Fibroblast of skin of scalp (primary cell): ENCODE measurements around the gene ARHGAP24.
"Not testable (repeated sequence)": the region's sequence is repeated elsewhere in the genome, so short reads cannot be mapped to it uniquely, and the experiment has no call there.

Source experiments
- DNase-seq: peaks from one replicate; pipeline ENCODE4 v3.0.0-alpha.2; 2013

The ARHGAP24 gene

DNA sequence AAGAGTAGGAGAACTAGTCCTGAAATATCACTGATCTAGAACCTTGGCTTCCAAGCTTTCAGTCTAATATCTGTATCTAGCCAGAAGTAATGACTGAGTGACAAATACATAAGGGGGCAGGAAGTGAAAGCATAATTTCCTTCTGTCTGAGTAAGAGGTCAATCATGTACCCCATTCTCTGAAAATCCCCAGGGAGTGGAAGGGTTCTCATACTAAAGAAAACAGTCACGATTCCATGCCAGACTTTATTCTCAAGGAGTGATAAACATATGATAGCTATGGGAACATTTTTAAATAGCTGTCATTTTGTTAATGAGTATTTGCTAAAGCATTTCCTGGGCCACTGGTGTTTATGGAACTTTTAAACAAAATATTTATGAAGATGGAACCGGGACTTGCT, 308.5 kb downstream of the ARHGAP24 start:
- DNase-seq = peak; percentile 96

DNA sequence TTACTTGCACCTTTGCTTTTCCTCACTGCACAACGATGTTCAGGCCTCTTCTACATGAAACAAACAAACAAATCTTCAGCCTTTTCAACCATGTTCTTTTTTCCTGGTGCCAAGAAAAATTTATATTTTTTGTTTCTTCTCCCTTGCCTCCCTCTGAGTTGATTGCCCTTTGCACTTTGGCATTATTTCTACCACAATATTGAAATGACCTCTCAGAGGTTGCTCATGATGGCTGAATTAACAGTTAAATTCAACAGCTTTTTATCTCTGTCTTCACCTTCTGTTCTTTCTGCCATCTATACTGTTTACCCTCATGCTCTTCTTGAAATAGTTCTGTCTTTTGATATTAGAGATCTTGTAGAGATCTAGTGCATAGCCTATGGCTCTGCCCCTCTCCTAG, 308.9 kb downstream of the ARHGAP24 start:
- DNase-seq = no peak

DNA sequence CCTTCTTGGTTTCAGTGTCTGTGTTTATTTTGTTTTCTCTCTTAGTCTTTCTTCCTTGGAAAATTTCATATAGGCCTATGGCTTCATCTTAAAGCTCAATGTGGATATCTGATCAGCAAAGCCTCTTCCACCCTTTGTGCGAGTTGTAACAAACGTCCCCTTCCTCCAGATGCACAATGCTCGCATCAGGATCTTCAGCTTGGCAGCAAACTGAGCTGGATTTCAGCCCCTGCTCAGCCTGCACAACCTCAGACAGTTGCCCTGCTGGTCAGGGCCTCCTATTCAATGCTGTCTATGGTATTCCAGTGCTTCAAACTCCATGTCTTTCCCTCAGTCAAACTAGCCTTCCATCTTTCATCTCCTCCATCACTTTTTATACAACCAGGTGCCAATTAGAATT, 309.4 kb downstream of the ARHGAP24 start:
- no peak for DNase-seq

DNA sequence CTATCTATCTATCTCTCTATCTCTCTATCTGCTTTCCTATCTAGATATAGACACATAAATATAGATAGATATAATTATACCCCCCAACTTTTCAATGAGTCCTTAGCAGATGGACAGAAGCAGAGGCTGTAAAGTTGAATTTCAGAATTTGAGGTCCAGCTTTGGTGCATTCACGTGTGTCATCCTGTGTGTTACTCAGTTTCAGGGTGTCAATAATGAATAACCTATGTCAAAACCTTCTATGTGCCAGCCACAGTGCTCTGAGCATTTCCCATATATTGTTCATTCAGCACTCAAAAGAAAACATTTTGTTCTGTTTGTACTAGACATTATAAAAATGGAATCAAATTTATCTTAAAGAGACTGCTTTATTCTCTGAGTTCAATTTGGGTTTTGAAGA, 310.0 kb downstream of the ARHGAP24 start:
- DNase-seq = no peak

DNA sequence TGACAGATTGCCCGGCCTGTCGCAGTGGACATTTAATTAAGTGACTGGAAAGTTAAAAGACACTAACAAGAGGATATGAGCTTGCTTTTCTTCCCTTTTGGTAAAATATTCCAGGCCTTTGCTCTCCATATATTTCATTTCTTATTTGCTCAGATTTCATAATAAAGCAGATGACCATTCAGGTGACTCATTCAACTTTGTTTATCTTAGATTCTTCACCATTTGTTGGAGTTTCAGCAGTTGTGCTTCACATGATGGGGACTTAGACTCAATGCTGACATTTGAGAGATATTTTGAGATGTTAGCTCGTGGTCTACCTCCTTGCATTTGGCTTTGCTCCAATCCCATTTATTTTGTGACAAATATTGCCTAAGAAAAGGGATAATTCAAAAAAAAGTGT, 312.2 kb downstream of the ARHGAP24 start:
- DNase-seq = peak; percentile 81

DNA sequence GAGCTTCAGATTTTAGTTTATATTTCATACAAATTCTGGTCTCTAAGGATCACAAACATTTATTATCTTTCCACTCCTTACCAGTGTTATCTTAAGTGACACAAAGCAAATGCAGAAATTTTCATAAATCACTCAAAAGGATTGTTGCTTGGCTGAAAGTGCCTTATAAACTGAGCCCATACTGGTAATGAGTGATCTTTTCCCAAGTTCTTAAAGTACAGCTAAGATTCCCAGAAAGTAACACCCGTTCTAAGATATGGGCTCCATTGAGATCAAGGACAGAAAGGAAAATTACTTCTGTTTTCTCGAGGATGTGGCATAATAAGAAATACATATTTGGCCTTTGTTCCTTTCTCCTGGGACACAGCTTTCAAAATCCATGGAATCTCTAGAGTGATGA, 313.7 kb downstream of the ARHGAP24 start:
- no peak for DNase-seq

DNA sequence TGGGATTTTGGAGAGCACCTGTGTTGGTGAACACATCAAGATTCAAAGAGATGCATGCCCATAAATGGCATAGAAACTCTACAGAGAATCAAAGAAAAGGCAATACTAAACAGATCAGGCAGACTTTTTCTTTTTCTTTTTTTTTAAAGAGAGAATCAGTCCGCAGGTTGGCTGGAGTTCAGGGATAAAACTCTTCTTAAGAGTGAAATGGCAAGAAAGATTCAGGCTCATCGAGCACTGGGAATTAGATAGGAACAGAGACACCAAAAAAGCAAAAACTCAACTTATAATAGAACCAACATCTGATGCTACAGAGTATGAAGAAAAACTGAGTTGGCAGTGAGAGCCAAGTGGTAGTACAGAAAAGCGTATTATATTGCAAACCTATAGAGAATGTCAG, 314.3 kb downstream of the ARHGAP24 start:
- DNase-seq = no peak

DNA sequence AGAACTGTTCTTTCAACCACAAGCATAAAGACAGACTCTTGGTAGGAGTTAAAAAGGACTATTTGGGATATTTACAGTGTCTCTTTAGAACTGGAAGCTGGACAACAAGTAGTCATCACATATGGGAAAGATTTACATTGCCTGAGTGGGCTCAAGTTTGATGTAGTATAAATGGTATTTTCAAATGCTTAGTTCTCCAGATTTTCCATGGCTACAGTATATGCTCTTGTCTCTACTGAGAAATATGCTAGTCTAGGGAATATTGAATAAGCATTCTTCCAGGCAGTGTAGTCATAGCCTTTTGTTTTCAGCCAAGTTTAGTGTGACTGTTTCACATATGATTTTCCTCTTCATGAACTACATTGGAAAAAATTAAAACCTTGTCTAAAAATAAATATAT, 315.6 kb downstream of the ARHGAP24 start:
- DNase-seq = peak; percentile 92

DNA sequence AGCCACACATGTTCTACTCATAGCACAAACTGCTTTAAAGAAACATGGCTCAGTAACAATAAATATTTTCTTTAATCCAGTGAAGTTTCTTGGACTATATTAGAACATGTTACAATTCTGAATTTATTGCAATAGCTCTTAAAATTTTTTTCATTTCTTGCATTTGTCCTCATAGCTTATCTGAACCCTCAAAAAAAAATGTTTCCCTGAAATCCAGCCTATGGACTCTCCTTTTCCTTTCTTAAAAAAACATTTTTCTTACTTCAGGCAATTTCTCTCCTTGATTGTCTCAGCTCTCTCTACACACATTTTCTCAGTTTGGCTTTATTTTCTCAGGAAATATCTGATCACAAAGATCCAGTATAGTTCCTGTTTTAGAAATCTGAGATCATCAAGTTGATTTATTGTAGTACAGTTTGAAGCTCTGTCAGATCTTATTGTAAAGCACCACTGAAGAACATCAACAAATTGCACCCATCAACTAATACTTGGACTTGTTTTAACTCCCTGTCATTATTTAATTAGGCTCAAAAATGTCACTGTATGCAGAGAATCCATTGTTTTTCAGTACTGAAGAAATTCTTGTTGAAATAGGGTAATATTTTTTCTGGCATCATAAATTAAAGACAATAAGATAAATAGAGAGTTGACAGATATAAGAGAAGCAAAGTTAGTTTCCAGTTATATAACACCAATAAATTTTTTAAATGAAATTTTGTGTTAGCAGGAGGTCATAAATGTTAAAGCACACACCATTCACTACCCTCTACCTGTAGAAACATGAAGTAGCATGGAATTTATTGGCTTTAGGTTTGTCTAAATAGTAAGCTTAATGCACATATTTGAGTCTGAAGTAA, 317.7 kb downstream of the ARHGAP24 start:
- no peak for DNase-seq

DNA sequence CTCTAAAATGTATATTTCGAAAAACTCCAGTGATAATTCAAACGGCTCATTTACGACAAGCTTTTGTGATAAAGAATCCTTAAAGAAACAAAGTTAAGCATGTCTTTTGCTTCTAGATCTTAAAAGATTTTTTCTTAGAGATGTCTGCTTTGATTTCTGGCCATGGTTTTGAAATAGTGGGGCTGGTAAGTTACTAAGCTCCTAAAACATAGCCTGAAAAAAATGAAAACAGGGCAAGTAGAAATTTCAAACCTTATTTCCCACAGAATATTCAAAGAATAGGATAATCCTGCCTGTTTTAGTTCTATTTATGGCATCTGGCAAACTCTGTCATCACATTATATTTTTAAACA, 318.3 kb downstream of the ARHGAP24 start:
- peak; percentile 49 for DNase-seq

DNA sequence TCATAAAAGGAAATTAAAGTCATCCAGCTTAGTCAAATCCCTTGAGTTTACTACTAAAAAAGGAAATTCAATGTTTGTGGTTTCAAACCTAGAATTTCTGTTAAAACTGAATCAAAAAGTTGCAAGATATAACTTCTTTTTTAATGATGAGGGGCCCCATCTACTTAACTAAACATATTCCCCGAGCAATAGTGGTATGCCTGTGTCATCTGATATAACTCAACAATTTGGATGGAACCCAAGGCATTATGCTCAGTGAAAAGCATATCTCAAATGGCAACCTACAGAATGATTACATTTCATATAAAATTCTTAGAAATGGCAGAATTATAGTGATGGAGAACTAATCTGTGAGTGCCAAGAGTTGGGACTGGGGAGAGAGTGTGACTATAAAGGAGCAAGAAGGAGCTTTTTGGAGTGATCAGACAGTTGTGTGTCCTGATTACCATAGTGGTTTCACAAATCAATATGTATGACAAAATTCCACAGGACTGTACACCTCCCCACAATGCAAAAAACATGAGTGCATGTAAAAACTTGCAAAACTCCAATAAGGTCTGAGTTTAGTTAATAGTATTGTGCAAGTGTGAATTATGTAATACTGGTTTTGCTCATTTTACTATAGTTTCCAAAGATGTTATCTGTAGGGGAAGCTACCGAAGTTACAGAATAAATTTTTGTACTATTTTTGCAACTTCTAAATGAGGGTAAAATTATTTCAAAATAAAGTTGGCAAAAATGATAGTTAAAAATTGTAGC, 323.2 kb downstream of the ARHGAP24 start:
- peak; percentile 64 for DNase-seq

DNA sequence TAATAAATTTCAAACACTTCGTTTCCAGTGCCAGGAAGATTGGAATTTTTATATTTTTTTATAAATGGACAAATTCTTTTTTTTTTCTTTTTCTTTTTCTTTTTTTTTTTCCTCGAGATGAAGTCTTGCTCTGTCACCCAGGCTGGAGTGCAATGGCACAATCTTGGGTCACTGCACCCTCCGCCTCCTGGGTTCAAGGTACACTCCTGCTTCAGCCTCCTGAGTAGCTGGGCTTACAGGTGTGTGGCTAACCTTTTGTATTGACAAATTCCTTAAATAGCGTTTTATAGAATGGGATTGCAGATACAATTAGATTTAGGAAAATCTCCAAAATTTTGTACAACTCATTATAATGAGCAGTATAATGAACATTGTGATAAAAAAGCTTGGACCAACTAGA, 328.9 kb downstream of the ARHGAP24 start:
- DNase-seq = no peak

DNA sequence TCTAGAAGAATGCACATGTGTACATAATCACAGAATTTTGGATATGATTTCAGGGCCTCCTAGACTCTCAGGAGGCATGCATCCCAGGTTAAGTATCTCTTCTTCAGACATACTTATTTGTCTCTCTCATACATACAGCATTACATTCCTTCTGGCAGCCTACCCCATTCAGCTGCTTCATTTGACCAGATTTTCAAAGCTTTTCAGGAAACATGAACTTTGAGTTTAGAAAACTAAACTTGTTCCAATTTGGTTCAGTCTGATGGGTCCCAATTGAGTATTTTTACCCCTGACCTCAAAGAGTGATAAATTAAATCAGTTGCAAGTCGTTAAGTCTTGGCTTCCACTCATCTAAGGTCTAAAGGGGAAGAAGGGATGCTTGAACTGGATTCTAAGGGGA, 330.9 kb downstream of the ARHGAP24 start:
- no peak for DNase-seq

DNA sequence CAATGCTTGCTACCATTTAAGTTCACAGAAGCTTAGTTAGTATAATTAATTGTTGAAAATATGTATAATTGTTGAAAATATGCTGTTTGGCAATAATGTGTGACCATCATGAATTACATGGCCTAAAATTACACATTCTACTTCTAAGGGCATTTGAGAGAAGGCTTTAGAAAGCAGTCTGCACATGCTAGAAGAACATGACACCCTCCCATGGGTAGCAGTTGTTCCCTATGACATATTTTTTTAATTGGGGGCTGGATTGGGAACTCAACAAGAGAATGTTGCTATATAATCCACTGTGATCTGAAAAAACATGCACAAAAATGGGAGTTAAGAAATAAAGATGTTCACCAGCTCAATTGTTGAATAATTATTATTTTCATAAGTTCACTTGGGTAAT, 331.4 kb downstream of the ARHGAP24 start:
- DNase-seq = no peak

DNA sequence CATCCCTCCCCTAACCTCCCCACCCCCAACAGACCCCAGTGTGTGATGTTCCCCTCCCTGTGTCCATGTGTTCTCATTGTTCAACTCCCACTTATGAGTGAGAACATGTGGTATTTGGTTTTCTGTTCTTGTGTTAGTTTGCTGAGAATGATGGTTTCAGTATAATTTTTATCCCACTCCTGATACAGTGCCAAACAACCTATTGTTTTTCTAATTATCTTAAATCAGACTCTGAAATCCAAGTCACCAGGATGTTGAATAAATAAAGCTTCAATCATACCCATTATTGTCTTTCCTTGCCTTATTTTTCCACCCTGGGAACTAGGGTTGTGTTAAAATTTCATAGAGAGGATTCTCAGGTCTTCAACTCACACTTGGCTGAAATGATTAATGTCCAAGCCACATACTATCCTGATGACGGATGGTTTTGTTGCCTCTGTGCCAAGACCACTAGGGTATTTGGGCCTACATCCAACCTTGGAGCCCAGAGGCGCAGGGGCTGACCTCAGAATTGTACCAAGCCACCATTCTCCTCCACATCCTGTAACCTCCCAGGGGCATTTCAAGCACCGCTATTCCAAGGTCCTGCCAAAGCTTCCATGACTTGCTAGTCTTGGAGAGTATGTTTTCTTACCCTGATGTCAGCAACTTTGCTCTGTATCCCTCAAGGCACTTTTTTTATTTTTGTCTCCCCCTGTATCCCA, 332.4 kb downstream of the ARHGAP24 start:
- DNase-seq = peak; percentile 98

DNA sequence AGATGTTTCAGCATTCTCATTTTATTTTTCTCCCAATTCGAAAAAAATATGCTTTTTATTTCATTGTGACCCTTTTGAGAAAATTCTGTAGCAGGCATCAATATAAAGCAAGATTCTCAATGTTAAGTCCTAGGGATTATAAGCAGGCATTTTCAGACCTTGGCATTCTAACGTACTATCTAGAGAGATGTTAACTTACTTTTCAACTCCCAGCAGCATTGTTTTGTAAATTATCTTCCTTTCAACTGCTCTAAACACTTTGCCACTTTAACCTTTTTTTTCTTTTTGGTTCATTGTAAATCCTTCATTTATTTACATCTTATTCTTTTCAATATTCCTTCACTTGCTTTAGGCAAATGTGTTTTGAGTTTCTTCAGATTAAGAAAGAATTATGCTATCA, 333.2 kb downstream of the ARHGAP24 start:
- DNase-seq = no peak

DNA sequence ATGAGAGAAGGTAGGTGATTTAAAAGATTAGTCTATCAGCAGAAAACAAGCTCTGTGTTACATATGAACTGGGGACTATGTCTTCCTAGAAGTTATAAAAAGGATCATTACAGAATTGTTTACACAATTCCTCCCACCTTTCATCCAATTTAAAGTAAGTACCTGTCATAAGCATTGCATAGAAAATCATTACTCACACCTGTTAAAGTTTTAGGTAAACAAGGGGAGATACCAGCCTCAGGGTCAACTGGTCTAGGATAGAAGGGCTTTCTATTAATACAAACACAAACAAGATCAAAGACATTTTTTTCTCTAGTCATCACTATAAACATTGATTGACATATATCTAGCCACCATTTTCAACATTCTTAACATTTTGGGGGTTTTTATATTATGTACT, 333.9 kb downstream of the ARHGAP24 start:
- DNase-seq = no peak

DNA sequence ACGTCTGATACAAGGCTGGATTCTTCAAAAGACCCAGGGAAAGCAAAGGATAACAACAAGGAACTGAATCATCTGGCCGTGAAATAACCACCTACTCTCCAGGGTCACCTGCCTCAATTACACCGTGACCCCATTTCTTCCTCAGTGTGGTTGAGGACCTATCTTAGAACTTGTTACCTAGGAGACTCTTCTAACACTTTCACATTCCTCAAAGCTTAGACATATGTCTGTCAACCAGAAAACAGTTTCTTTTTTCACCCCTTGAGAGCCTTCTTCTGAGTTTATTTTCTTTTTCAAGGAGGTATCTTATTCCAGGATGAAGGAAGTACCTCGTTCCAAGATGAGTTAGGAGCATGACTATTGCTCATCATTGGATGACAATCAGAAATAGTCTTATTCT, 337.8 kb downstream of the ARHGAP24 start:
- no peak for DNase-seq

DNA sequence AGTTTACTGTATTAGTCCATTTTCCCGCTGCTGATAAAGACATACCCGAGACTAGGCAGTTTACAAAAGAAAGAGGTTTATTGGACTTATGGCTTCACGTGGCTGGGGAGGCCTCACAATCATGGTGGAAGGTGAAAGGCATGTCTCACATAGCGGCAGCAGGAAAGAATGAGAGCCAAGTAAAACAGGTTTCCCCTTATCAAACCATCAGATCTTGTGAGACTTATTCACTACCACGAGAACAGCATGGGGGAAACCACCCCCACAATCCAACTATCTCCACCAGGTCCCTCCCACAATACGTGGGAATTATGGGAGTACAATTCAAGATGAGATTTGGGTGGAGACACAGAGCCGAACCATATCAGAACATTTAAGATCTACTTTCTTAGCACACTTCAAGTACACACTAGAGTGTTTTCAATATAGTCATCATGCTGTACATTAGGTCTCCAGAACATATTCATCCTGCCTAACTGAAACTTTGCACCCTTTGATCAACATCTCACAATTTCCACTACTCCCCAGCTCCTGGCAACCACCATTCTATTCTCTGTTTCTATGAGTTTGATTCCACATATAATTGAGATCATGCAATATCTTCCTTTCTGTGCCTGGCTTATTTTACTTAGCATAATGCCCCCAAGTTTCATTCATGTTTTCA, 341.0 kb downstream of the ARHGAP24 start:
- DNase-seq = no peak

DNA sequence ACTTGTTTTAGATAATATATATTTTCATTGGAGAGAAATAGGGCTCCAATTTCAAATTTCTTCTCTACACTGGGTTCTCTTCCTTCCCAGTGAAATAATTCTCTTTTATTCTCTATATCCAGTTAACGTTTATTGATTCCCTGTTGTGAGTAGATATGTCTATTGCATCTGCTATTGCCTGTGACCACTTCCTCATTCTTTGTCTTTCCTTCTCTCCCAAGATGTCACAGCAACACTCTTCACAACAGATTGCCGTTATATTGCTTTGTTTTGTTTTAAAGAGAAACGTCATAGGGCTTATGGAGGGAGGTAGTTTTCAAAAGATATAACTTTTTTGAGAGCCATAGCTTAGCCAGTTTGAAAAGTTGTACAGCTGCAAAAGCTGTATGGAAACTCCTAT, 343.8 kb downstream of the ARHGAP24 start:
- no peak for DNase-seq

DNA sequence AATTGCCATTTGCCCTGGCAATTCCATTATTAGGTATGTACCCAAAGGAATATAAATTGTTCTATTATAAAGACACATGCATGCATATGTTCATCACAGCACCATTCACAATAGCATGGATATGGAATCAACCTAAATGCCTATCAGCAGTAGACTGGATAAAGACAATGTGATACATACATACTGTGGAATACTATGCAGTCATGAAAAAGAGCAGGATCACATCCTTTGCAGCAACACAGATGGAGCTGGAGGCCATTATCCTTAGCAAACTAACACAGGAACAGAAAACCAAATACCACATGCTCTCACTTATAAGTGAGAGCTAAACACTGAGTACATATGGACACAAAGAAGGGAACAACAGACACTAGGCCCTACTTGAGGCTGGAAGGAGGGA, 345.2 kb downstream of the ARHGAP24 start:
- DNase-seq = not testable (repeated sequence)

DNA sequence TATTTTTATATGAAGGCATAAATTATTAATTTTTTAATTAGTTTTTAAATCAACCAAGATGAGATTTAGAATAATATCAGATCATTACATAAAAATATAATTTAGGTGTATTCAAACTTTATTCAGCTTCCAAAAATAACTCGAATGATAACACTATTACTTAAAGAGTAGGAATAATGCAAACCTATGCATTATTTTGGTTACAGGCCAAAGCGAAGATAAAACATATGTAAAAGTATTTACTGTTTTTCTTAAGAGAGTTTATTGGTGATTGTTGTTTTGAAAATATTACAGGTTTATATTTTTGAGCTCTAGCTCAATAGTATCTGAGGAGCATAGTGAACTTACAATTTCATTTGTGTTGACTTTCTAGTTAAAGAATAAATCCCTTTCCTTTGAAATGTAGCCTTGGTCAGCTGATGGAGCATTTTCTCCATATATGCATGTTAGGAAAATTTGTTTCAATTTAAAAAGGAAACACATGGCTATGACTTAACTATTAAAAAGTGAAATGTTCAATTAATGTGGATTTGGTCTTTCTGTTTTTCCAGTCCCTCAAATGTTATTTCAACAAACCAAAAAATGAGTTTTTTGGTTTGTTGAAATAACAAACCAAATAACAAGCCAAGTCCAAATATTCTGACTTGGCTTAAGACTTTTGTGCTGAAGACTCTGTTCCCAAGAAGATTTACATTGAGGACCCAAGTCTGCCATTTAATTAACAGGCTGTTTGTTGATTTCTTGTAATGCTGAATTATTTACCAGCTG, 346.9 kb downstream of the ARHGAP24 start:
- DNase-seq = peak; percentile 67
